ENCODE results near the gene APLF. TPM values are rescaled to one million over a fixed set of nuclear protein-coding genes. Genes with fewer than 3 reads are reported as not detected.

APLF gene
- total RNA-seq, 2 experiments from 2014 or later, result 2.9 to 3.5 TPM

GRCh38 chr2:68500649-68501048, 33.3 kb downstream of the APLF start:
- POLR2A ChIA-PET, result no interaction called here
- TF ChIP-seq CTCF (IDR thresholded peaks at IDR 0.05), result no peak
- peaks cover 8% of the 10 kb centered on the region for H3K9me3 Mint-ChIP-seq
- H3K27ac Mint-ChIP-seq, result no peak overlapping the region
- CTCF ChIA-PET, result interaction anchor here (1.4 kb wide), 1 partner anchor 13 kb away, joined by 5 read pairs; no protein-coding TSS in a partner anchor
- DNase-seq, result no peak
- H3K27me3 Mint-ChIP-seq, result no peaks in the 10 kb centered on the region
- H3K36me3 Mint-ChIP-seq (ENCODE audit: low read depth), result peaks cover 7% of the 10 kb centered on the region
- no peak overlapping the region for H3K4me3 Mint-ChIP-seq
- intact Hi-C loops (cut with micrococcal nuclease), result no loop called here
- no peak for ATAC-seq
- H3K4me1 Mint-ChIP-seq (ENCODE audit: low read depth), result peaks cover 3% of the 10 kb centered on the region

GRCh38 chr2:68501768-68502167, 34.4 kb downstream of the APLF start:
- no peak overlapping the region for H3K27ac Mint-ChIP-seq
- peaks cover under 1% of the 10 kb centered on the region for H3K9me3 Mint-ChIP-seq
- H3K27me3 Mint-ChIP-seq, result no peaks in the 10 kb centered on the region
- intact Hi-C loops (cut with micrococcal nuclease), result no loop called here
- peaks cover under 1% of the 10 kb centered on the region for H3K36me3 Mint-ChIP-seq (ENCODE audit: low read depth)
- ChIA-PET POLR2A (no interaction called here), CTCF (no interaction called here)
- no peak overlapping the region for H3K4me3 Mint-ChIP-seq
- TF ChIP-seq CTCF (IDR thresholded peaks at IDR 0.05), result no peak
- peaks cover 13% of the 10 kb centered on the region for H3K4me1 Mint-ChIP-seq (ENCODE audit: low read depth)
- DNase-seq (no peak), ATAC-seq (no peak)

- DNase-seq (no peak), ATAC-seq (no peak)
- H3K27ac Mint-ChIP-seq, result peak overlapping the region; percentile 0
- H3K4me3 Mint-ChIP-seq, result no peak overlapping the region
- intact Hi-C loops (cut with micrococcal nuclease), result no loop called here
- peaks cover 1% of the 10 kb centered on the region for H3K36me3 Mint-ChIP-seq (ENCODE audit: low read depth)
- no peaks in the 10 kb centered on the region for H3K27me3 Mint-ChIP-seq
- H3K9me3 Mint-ChIP-seq, result no peaks in the 10 kb centered on the region
- POLR2A ChIA-PET, result no interaction called here
- peaks cover 15% of the 10 kb centered on the region for H3K4me1 Mint-ChIP-seq (ENCODE audit: low read depth)
- no peak for TF ChIP-seq CTCF (IDR thresholded peaks at IDR 0.05)
- CTCF ChIA-PET, result interaction anchor here (1.2 to 3.0 kb wide), 5 partner anchors 18 to 420 kb away, joined by 3 to 15 read pairs (median 4); no protein-coding TSS in a partner anchor
These were observed 38.3 kb downstream of the APLF start for GRCh38 chr2:68505603-68506159.

GRCh38 chr2:68506170-68506569, 38.8 kb downstream of the APLF start:
- intact Hi-C loops (cut with micrococcal nuclease), result no loop called here
- Mint-ChIP-seq H3K4me3 (no peak overlapping the region), H3K36me3 (ENCODE audit: low read depth) (peaks cover 1% of the 10 kb centered on the region), H3K27ac (peak overlapping the region; percentile 0), H3K27me3 (no peaks in the 10 kb centered on the region), H3K9me3 (no peaks in the 10 kb centered on the region), H3K4me1 (ENCODE audit: low read depth) (peaks cover 15% of the 10 kb centered on the region)
- no peak for TF ChIP-seq CTCF (IDR thresholded peaks at IDR 0.05)
- no peak for DNase-seq
- no peak for ATAC-seq
- ChIA-PET POLR2A (interaction anchor here (0.6 kb wide), 1 partner anchor 82 kb away, joined by 3 read pairs; no protein-coding TSS in a partner anchor), CTCF (interaction anchor here (1.0 to 3.0 kb wide), 6 partner anchors 19 to 437 kb away, joined by 3 to 15 read pairs (median 4); no protein-coding TSS in a partner anchor)

GRCh38 chr2:68512326-68512725, 44.9 kb downstream of the APLF start:
- Mint-ChIP-seq H3K4me3 (no peak overlapping the region), H3K4me1 (ENCODE audit: low read depth) (no peaks in the 10 kb centered on the region), H3K27ac (no peak overlapping the region), H3K36me3 (ENCODE audit: low read depth) (peaks cover 1% of the 10 kb centered on the region), H3K27me3 (no peaks in the 10 kb centered on the region), H3K9me3 (peaks cover 5% of the 10 kb centered on the region)
- intact Hi-C loops (cut with micrococcal nuclease), result no loop called here
- ATAC-seq (no peak), DNase-seq (no peak)
- CTCF ChIA-PET, result interaction anchor here (0.9 kb wide), 1 partner anchor 25 kb away, joined by 3 read pairs; no protein-coding TSS in a partner anchor
- no peak for TF ChIP-seq CTCF (IDR thresholded peaks at IDR 0.05)
- POLR2A ChIA-PET, result no interaction called here
